Pericardium fibroblast (primary cell): Measurements from ENCODE around the gene CCT5. TPM values are rescaled to one million over a fixed set of nuclear protein-coding genes. Genes with fewer than 3 reads are reported as not detected.

ENCODE experiments used
- total RNA-seq: library from RNA; depleted of rRNA; stranded (reverse); fragments of >200 nt; gene quantifications from 2 replicates; pipeline ENCODE4 v1.2.3, GENCODE V29; 2015

CCT5 gene
- 210 and 226 TPM in 2 replicates for total RNA-seq

DNA sequence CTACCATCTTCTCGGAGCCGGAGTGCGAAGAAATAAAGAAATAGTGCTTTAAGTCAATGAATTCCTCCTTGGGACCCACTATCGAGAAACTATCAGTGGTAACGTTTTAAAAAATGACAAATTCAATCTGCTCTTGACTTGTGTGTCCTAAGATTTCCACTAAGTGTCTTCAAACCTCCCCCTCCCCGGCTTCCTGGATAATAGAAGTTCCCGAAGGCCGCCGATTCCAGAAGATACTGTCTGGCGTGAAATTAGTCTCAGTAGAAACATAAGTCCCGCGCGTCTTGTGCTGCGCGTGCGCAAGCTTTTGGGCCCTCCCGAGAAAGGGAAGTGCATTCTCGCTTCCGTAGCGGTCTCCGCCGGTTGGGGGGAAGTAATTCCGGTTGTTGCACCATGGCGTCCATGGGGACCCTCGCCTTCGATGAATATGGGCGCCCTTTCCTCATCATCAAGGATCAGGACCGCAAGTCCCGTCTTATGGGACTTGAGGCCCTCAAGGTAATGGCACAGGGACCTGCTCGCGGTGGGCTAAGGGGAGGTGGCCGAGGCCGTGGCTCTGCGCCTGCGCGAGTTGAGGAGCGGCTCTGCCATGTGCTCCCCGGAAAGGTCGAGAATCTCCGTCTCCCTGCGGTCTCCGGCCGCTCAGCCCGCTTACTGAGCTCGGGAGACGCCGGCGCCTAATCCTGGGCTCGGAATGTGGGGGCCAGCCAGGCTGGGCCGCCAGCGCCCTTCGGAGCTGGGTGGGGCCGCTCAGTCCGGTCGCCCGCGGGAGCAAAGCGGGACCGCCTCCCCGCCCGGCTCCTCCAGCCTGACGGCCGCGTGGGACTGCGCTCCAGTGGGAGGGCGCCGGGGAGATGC, at the start of gene CCT5:
Gene CCT5, plus strand, starts transcription at position 333 of the 858 bp plus-strand sequence. Its CDS starts 61 bp downstream, at position 394.

DNA sequence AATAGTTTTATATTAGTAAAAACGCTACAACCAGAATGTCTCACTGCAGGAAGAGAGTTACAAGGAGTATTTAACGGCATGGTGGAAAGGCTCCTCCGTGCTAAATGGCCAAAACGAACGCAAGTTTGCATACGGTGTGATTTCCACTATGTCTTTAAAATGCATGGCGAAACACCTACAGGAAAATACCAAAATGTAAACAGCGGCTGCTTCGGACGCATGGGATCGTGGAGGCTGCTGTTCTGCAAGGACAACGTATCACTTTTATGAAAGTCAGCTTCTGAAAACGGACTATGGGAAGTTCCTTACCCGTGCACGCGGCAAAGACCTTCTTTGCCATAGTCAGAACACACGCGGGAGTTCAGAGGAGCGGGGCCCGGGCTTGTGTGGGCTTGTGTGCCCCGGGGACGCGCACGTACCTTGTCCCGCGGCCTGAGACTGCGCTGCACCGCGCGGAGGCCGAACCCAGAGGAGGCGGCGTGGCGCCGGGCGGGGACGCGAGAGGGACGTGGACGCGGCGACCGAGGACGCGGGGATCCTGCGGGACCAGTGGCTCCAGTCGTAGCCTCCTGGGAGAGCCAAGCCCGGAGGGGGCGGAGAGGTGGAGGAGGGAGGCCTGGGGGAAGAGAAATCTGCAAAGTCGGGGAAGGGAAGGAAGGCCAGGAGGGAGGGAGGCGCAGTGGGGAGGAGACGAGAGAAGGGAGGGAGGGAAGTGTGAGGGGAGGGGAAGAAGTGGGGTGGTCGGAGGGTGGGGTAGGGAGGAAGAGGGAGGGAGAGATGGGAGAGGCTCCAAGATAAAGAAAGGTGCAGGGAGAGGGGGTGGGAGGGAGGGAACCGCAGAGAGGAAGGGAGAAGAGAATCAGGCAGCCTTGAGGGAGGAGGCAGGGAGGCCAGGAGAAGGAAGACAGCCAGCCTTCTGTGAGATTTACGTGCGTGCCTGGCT, 57.4 kb downstream of the CCT5 start, which contains the start of gene CMBL:
Gene CMBL, minus strand, starts transcription at position 697 of the 943 bp plus-strand sequence. CDS start 17,140 bp downstream, outside the sequence.

Other genes starting within 250 kb of the CCT5 start
- 7.5 and 10.9 TPM in 2 replicates for gene ATPSCKMT, start 392 bp upstream of the CCT5 start, total RNA-seq
- gene CMBL, start 57.6 kb downstream of the CCT5 start, total RNA-seq = 5.6 and 14.0 TPM in 2 replicates
- gene MARCHF6, start 103.4 kb downstream of the CCT5 start, total RNA-seq = 27.7 and 120 TPM in 2 replicates
- gene ROPN1L, start 191.6 kb downstream of the CCT5 start, total RNA-seq = 0.09 TPM in 1 of 2 replicates, not detected in the other